ENCODE data around the gene SWAP70. TPM values are rescaled to one million over a fixed set of nuclear protein-coding genes. Genes with fewer than 3 reads are reported as not detected.

SWAP70 gene
- total RNA-seq, 2 donors from 2014 or later, result 18.7 to 33.4 TPM

- H3K4me1 ChIP-seq, result peaks cover 0 to 23% of the 10 kb centered on the region in 2 donors
- no peak overlapping the region for H3K27ac ChIP-seq
- TF ChIP-seq, protein P1, sequence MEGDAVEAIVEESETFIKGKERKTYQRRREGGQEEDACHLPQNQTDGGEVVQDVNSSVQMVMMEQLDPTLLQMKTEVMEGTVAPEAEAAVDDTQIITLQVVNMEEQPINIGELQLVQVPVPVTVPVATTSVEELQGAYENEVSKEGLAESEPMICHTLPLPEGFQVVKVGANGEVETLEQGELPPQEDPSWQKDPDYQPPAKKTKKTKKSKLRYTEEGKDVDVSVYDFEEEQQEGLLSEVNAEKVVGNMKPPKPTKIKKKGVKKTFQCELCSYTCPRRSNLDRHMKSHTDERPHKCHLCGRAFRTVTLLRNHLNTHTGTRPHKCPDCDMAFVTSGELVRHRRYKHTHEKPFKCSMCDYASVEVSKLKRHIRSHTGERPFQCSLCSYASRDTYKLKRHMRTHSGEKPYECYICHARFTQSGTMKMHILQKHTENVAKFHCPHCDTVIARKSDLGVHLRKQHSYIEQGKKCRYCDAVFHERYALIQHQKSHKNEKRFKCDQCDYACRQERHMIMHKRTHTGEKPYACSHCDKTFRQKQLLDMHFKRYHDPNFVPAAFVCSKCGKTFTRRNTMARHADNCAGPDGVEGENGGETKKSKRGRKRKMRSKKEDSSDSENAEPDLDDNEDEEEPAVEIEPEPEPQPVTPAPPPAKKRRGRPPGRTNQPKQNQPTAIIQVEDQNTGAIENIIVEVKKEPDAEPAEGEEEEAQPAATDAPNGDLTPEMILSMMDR (IDR thresholded peaks at IDR 0.05), result no peak
- peaks cover under 1% of the 10 kb centered on the region for H3K36me3 ChIP-seq
- no peak for DNase-seq (ENCODE audit: low spot score)
- H3K9me3 ChIP-seq, result no peaks in the 10 kb centered on the region
- no peak overlapping the region for H3K4me3 ChIP-seq
- no peaks in the 10 kb centered on the region for H3K27me3 ChIP-seq
These were observed 110.2 kb downstream of the SWAP70 start for GRCh38 chr11:9774109-9774508.

DNA sequence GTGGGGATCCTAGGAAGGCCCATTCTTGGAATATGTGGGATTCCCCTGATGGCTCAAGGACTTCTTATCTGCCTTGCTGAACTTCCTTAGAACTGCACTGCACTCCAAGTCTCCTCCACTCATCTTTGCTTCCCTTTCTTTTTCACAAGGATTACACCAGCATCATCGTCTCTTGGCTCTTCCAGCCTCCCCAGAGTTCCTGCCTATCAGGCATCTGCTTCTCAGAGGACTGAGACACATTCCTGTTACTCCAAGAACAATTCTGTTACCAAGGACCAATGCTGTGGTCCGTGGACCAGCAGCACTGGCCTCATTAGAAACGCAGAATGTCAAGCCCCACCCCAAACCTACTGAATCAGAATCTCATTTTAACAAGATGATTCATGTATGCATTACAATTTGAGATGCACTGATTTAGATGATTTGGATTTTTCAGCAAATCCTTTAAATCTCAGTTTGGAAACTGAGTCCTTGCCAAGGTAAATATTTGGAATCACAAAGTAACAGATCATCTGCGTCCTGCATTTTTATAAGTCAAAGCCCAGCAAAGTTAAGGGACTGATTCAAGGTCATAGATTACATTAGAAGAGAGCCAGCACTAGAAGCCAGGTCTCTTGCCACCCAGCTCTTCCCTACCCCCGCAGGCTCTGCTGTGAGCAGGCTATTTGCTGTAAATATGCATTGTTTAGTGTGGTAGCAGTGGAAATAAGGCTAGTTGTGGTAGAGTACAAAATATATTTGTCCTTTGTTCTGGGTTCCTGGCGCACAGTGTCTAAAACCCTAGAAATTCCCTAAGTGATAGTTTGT is 110.9 kb downstream of the SWAP70 start:
- Histone ChIP-seq H3K36me3 (peaks cover 7% of the 10 kb centered on the region), H3K4me1 (peaks cover 0 to 23% of the 10 kb centered on the region in 2 donors), H3K4me3 (no peak overlapping the region), H3K27me3 (no peaks in the 10 kb centered on the region), H3K9me3 (no peaks in the 10 kb centered on the region), H3K27ac (no peak overlapping the region)
- TF ChIP-seq, protein P1 (IDR thresholded peaks at IDR 0.05), result no peak
- no peak for DNase-seq (ENCODE audit: low spot score)

DNA sequence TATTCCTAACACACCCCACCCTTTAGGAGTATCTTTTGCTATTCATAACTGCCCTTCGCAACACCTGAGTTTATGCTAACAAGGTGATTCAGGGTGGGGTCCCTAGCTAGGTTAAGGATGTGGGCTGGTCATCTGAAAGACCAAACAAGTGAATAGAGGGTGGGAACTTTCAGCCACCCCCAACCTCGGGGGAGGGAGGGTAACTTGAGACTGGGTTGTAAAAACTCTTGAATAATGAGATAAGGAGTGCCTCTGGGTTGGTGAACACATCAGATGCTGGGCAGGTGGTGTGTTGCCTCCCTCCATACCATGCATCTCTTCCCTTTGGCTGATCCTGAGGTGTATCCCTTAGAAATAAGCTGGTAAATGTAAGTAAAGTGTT is 111.5 kb downstream of the SWAP70 start:
- Histone ChIP-seq H3K27me3 (no peaks in the 10 kb centered on the region), H3K9me3 (no peaks in the 10 kb centered on the region), H3K36me3 (peaks cover 13% of the 10 kb centered on the region), H3K27ac (no peak overlapping the region), H3K4me1 (peaks cover 0 to 23% of the 10 kb centered on the region in 2 donors), H3K4me3 (no peak overlapping the region)
- DNase-seq (ENCODE audit: low spot score), result no peak
- TF ChIP-seq, protein P1 (IDR thresholded peaks at IDR 0.05), result no peak

DNA sequence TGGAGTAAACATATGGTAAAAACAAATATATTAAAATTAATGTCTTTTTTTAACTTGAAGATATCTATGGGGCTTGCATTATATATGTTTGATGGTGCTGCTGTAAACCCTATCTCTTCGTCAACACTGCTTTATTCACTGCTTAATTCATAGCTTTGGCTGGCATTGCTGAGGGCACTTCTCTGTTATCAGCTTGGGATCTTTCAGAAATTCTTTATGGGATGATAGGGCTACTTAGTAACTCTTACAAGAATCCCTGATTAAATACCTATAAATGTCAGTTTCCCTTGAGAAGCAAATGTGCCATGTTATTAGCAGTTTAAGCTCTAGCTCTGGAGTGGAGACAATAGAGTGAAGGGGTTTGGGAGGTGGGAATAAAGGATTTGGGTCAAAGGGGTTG is 112.3 kb downstream of the SWAP70 start:
- TF ChIP-seq, protein P1 (IDR thresholded peaks at IDR 0.05), result no peak
- Histone ChIP-seq H3K27ac (no peak overlapping the region), H3K9me3 (no peaks in the 10 kb centered on the region), H3K36me3 (peaks cover 21% of the 10 kb centered on the region), H3K4me3 (no peak overlapping the region), H3K27me3 (no peaks in the 10 kb centered on the region), H3K4me1 (peaks cover 0 to 18% of the 10 kb centered on the region in 2 donors)
- DNase-seq (ENCODE audit: low spot score), result no peak

- no peaks in the 10 kb centered on the region for H3K27me3 ChIP-seq
- DNase-seq (ENCODE audit: low spot score), result no peak
- no peak overlapping the region for H3K27ac ChIP-seq
- H3K4me1 ChIP-seq, result peaks cover 0 to 11% of the 10 kb centered on the region in 2 donors
- no peaks in the 10 kb centered on the region for H3K9me3 ChIP-seq
- H3K4me3 ChIP-seq, result no peak overlapping the region
- H3K36me3 ChIP-seq, result peaks cover 25% of the 10 kb centered on the region
- TF ChIP-seq, protein P1 (IDR thresholded peaks at IDR 0.05), result no peak
These were observed 113.2 kb downstream of the SWAP70 start for GRCh38 chr11:9777066-9777465.
